ENCODE data around the gene DRC7.
"Not testable (repeated sequence)": the region's sequence is repeated elsewhere in the genome, so short reads cannot be mapped to it uniquely, and the experiment has no call there.

The DRC7 gene

DNA sequence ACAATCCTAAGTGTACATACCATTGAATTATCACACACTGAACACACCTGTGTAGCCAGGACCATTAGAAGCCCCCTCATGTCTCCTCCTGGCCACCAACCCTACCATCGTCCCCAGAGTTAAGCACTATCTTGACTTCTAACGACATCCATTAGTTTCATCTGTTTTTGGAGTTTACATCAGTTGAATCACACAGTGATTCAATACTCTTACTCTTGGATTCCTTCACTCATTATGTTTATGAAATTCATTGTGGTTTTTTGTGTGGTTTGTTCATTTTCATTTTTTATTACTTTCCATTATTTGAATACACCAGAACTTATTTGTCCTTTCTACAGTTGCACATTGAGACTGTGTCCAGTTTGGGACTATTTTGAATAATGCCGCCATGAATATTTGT, 13.6 kb downstream of the DRC7 start:
- Histone ChIP-seq H3K4me3 (no peak overlapping the region), H3K27ac (no peak overlapping the region)
- no peak for TF ChIP-seq CTCF (IDR thresholded peaks at IDR 0.05)
- no peak for DNase-seq (ENCODE audit: low spot score)

DNA sequence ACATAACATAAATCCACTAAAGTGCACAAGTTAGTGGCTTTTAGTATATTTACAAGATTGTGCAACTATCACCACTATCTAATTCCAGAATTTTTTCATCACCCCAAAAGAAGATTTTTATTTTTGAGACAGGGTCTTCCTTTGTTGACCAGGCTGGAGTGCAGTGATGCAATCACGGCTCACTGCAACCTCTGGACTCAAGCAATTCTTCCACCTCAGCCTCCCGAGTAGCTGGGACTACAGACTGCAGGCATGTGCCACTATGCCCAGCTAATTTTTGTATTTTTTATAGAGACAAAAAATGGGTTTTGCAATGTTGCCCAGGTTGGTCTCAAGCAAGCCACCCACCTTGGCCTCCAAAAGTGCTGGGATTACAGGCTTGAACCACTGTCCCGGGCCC, 15.1 kb downstream of the DRC7 start:
- Histone ChIP-seq H3K4me3 (no peak overlapping the region), H3K27ac (no peak overlapping the region)
- DNase-seq (ENCODE audit: low spot score): peak; percentile 11
- TF ChIP-seq CTCF (IDR thresholded peaks at IDR 0.05): no peak

- peak; percentile 54 for DNase-seq (ENCODE audit: low spot score)
- TF ChIP-seq CTCF (IDR thresholded peaks at IDR 0.05): no peak
- H3K27ac ChIP-seq: no peak overlapping the region
- H3K4me3 ChIP-seq: no peak overlapping the region
These were observed 16.7 kb downstream of the DRC7 start for GRCh38 chr16:57711346-57711745.

DNA sequence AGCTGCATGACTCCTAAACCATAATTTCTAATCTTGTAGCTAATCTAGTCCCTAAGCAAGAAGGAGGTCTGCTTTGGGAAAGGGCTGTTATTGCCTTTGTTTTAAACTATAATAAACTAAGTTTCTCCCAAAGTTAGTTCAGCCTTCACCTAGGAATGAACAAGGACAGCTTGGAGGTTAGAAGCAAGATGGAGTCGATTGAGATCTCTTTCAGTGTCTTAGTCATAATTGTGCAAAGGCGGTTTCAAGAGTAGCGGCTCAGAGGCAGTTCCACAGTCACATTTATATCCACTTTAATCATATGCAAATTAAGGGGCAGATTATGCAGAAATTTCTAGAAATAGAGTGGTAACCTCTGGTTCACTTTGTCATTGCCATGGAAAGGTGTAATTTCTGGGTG, 17.4 kb downstream of the DRC7 start:
- no peak for TF ChIP-seq CTCF (IDR thresholded peaks at IDR 0.05)
- Histone ChIP-seq H3K27ac (no peak overlapping the region), H3K4me3 (no peak overlapping the region)
- DNase-seq (ENCODE audit: low spot score): peak; percentile 16

GRCh38 chr16:57712569-57712968, 18.0 kb downstream of the DRC7 start:
- not testable (repeated sequence) for H3K27ac ChIP-seq; DNase-seq (ENCODE audit: low spot score)

DNA sequence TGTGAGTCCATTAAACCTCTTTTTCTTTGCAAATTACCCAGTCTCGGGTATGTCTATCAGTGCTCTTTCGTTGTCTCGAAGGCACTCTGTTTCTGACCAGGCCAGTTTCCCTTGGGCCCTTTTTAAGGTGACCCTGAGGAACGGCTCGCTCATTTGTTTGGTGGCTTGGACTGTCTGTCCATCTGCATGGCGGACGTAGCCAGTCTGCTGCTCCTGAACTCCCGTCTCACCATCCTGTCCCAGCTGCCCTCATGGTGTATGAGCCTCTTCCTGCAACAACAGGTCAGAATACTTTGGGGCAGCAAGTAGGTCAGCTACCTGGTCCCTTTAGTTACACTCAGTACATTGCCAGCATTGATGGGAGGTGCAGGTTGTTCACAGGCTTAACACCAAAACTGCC, 19.0 kb downstream of the DRC7 start:
- H3K4me3 ChIP-seq: no peak overlapping the region
- no peak for TF ChIP-seq CTCF (IDR thresholded peaks at IDR 0.05)
- DNase-seq (ENCODE audit: low spot score): peak; percentile 59
- no peak overlapping the region for H3K27ac ChIP-seq

More at GRCh38 chr16:57712569-57712968, 18.0 kb downstream of the DRC7 start:
- not testable (repeated sequence) for H3K4me3 ChIP-seq

DNA sequence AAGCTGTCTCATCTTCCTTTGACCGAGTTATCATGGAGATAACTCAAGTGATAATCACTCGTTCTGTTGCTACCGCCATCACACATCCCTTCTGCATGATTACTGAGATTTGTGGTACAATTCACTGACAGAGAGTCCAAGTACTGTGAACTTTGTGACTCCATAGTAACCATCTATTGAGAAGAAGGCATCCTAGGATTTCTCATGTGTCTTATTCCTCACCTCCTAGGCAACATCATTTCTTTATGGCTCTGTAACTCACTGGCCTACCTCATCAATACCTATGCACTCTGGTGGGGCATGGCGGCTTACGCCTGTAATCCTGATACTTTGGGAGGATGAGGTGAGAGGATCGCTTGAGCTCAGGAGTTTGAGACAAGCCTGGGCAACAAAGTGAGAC, 19.4 kb downstream of the DRC7 start:
- H3K4me3 ChIP-seq: no peak overlapping the region
- TF ChIP-seq CTCF (IDR thresholded peaks at IDR 0.05): no peak
- DNase-seq (ENCODE audit: low spot score): peak; percentile 55
- no peak overlapping the region for H3K27ac ChIP-seq

DNA sequence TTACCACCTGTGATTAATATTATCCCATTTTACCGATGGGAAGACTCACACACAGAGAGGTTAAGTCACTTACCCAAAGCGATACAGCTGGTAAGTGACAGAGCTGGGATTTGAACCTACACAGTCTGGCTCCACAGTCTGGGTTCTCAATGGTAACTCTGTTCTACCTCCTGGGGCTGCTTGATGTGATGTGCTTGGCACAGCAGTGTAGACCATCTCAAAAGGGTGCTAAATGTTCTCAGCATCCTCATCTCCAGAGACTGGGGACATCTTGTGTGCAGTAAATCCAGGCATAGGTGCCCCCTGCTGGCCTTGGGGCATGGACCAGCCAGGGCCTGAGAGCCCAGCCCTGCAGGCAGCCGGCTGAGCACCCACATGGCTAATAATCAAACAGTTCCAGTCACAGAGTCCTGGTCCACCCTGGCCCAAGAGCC, 25.6 kb downstream of the DRC7 start:
- no peak for DNase-seq (ENCODE audit: low spot score)
- no peak overlapping the region for H3K4me3 ChIP-seq
- no peak overlapping the region for H3K27ac ChIP-seq
- no peak for TF ChIP-seq CTCF (IDR thresholded peaks at IDR 0.05)
